Fibroblast of lung (primary cell): ENCODE measurements around the gene TEC. TPM values are rescaled to one million over a fixed set of nuclear protein-coding genes. Genes with fewer than 3 reads are reported as not detected.
"Not testable (repeated sequence)": the region's sequence is repeated elsewhere in the genome, so short reads cannot be mapped to it uniquely, and the experiment has no call there.

Experiments
- DNase-seq, 2 donors: peaks; one replicate each; pipeline versions ENCODE4 v3.0.0 to v3.0.0-alpha.2; 2010; ENCODE audit warnings: low read depth in 2 of 2
- H2AFZ ChIP-seq: 2 replicates; pipeline ENCODE4 v1.5.1; 2012; ENCODE audit warnings: low read length, control low read depth, inconsistent platforms
- H3K27ac ChIP-seq: 2 replicates; pipeline ENCODE4 v1.5.1; 2011; ENCODE audit warnings: low read length, control low read depth; ENCODE audit not compliant: insufficient read depth
- H3K27me3 ChIP-seq: 2 replicates; pipeline ENCODE4 v1.5.1; 2011; ENCODE audit warnings: mild to moderate bottlenecking, low read length; ENCODE audit not compliant: control insufficient read depth, insufficient read depth
- H3K36me3 ChIP-seq: 2 replicates; pipeline ENCODE4 v1.5.1; 2011; ENCODE audit warnings: low read length; ENCODE audit not compliant: control insufficient read depth, insufficient read depth
- H3K4me1 ChIP-seq: 2 replicates; pipeline ENCODE4 v1.5.1; 2011; ENCODE audit warnings: low read length; ENCODE audit not compliant: control insufficient read depth, insufficient read depth; ENCODE audit errors: extremely low read depth
- H3K4me2 ChIP-seq: 2 replicates; pipeline ENCODE4 v1.5.1; 2011; ENCODE audit warnings: low read length, control low read depth; ENCODE audit not compliant: insufficient read depth; ENCODE audit errors: extremely low read depth
- H3K4me3 ChIP-seq, 4 experiments: fragments of 200-600 bp in 1 of 4; sonication (generic) in 1 of 4; replicated peaks in 1 of 4; 2 replicates each; pipeline ENCODE4 v1.5.1; 2011 to 2016; ENCODE audit warnings: low read length in 4 of 4, low read depth in 3 of 4, mild to moderate bottlenecking in 3 of 4, control low read depth in 2 of 4, inconsistent platforms in 1 of 4, mixed read lengths in 1 of 4; ENCODE audit not compliant: insufficient read depth in 1 of 4; ENCODE audit errors: control extremely low read depth in 1 of 4
- H3K79me2 ChIP-seq: 2 replicates; pipeline ENCODE4 v1.5.1; 2012; ENCODE audit warnings: mild to moderate bottlenecking, low read length, inconsistent platforms; ENCODE audit not compliant: control insufficient read depth, insufficient read depth
- H3K9ac ChIP-seq: 2 replicates; pipeline ENCODE4 v1.5.1; 2011; ENCODE audit warnings: mild to moderate bottlenecking, low read length, control low read depth; ENCODE audit not compliant: insufficient read depth
- H3K9me3 ChIP-seq: 2 replicates; pipeline ENCODE4 v1.5.1; 2012; ENCODE audit warnings: low read depth, low read length; ENCODE audit not compliant: control insufficient read depth, insufficient read depth
- H4K20me1 ChIP-seq: 2 replicates; pipeline ENCODE4 v1.5.1; 2011; ENCODE audit warnings: low read length; ENCODE audit not compliant: control insufficient read depth, insufficient read depth; ENCODE audit errors: extremely low read depth
- CTCF ChIP-seq, 2 donors: IDR thresholded peaks in 1 of 2; conservative IDR thresholded peaks in 1 of 2; 1 replicate in 1 of 2; 2 replicates in 1 of 2; pipeline ENCODE4 v1.5.1; 2011 to 2012; ENCODE audit warnings: low read length in 2 of 2, control low read depth in 1 of 2, inconsistent platforms in 1 of 2, low read depth in 1 of 2, mild to moderate bottlenecking in 1 of 2
- EZH2 ChIP-seq: IDR thresholded peaks from 2 replicates; pipeline ENCODE4 v1.5.1; 2012; ENCODE audit warnings: low read length, control low read depth, mild to moderate bottlenecking; ENCODE audit errors: missing control alignments
- polyA minus RNA-seq: library from RNA; depleted of rRNA, polyadenylated mRNA; stranded (reverse); fragments of >200 nt; gene quantifications from 2 replicates; pipeline ENCODE4 v1.2.3, GENCODE V29; 2011; ENCODE audit warnings: low replicate concordance
- polyA plus RNA-seq, 2 donors: library from polyadenylated mRNA; depleted of rRNA in 1 of 2; stranded (reverse) in 1 of 2; unstranded in 1 of 2; fragments of >200 nt; gene quantifications; 2 replicates each; pipeline ENCODE4 v1.2.1, GENCODE V29; 2011 to 2012; ENCODE audit warnings: missing spikeins in 1 of 2
- total RNA-seq: library from RNA; depleted of rRNA; stranded (reverse); fragments of >200 nt; gene quantifications from 2 replicates; pipeline ENCODE4 v1.2.1, GENCODE V29; 2014

The TEC gene
- total RNA-seq: 1.5 and 5.3 TPM in 2 replicates
- polyA plus RNA-seq: 0.79 and 0.99 TPM in 2 replicates
- polyA plus RNA-seq (2012): 0.68 and 1.1 TPM in 2 replicates
- 0.33 TPM in 1 of 2 replicates, not detected in the other for polyA minus RNA-seq

GRCh38 chr4:48268956-48269860 is at the start of gene TEC:
Gene TEC (minus strand): TSS chr4:48269838. CDS start chr4:48228614, 41,224 bp downstream.
- no peaks in the 10 kb centered on the region for H3K79me2 ChIP-seq
- H3K4me3 ChIP-seq: peak within 1 kb of the TSS; percentile 67 to 83 (median 76)
- TF ChIP-seq EZH2 (no peak), CTCF (conservative IDR thresholded peaks at IDR 0.05 in 1 of 2, IDR thresholded peaks at IDR 0.05 in 1 of 2; ENCODE audit: low read depth in 1 of 2, low read length in 2 of 2) (no peak)
- H3K4me1 ChIP-seq: no peaks in the 10 kb centered on the region
- H3K27me3 ChIP-seq: no peaks in the 10 kb centered on the region
- no peaks in the 10 kb centered on the region for H3K36me3 ChIP-seq
- DNase-seq: peak; percentile 21 to 49
- no peaks in the 10 kb centered on the region for H3K9me3 ChIP-seq
- peak within 1 kb of the TSS; percentile 70 for H3K9ac ChIP-seq
- H2AFZ ChIP-seq: peak within 1 kb of the TSS; percentile 89
- peak within 1 kb of the TSS; percentile 59 for H3K27ac ChIP-seq
- no peaks in the 10 kb centered on the region for H4K20me1 ChIP-seq
- H3K4me2 ChIP-seq: peak within 1 kb of the TSS; percentile 84

GRCh38 chr4:48315728-48316630 is 46.3 kb upstream of the TEC start:
- H3K79me2 ChIP-seq: no peaks in the 10 kb centered on the region
- H3K36me3 ChIP-seq: no peaks in the 10 kb centered on the region
- H3K4me1 ChIP-seq: peaks cover 3% of the 10 kb centered on the region
- no peaks in the 10 kb centered on the region for H3K9me3 ChIP-seq
- no peak for TF ChIP-seq EZH2
- TF ChIP-seq CTCF (conservative IDR thresholded peaks at IDR 0.05 in 1 of 2, IDR thresholded peaks at IDR 0.05 in 1 of 2; ENCODE audit: low read depth in 1 of 2, low read length in 2 of 2): peak; percentile 76 to 82
- H3K27ac ChIP-seq: no peak overlapping the region
- no peak overlapping the region for H3K4me2 ChIP-seq
- H3K4me3 ChIP-seq: no peak overlapping the region
- H3K27me3 ChIP-seq: no peaks in the 10 kb centered on the region
- DNase-seq: peak; percentile 68 to 77
- no peaks in the 10 kb centered on the region for H4K20me1 ChIP-seq
- H3K9ac ChIP-seq: no peak overlapping the region
- peak overlapping the region; percentile 88 for H2AFZ ChIP-seq

GRCh38 chr4:48314746-48315145 is 45.1 kb upstream of the TEC start:
- H3K9me3 ChIP-seq, H3K27ac ChIP-seq, H3K27me3 ChIP-seq, H4K20me1 ChIP-seq, H2AFZ ChIP-seq, H3K79me2 ChIP-seq, H3K4me1 ChIP-seq, DNase-seq, H3K4me2 ChIP-seq, H3K36me3 ChIP-seq, H3K9ac ChIP-seq, H3K4me3 ChIP-seq: not testable (repeated sequence)
